ENCODE data around the gene MTHFR.

DNA sequence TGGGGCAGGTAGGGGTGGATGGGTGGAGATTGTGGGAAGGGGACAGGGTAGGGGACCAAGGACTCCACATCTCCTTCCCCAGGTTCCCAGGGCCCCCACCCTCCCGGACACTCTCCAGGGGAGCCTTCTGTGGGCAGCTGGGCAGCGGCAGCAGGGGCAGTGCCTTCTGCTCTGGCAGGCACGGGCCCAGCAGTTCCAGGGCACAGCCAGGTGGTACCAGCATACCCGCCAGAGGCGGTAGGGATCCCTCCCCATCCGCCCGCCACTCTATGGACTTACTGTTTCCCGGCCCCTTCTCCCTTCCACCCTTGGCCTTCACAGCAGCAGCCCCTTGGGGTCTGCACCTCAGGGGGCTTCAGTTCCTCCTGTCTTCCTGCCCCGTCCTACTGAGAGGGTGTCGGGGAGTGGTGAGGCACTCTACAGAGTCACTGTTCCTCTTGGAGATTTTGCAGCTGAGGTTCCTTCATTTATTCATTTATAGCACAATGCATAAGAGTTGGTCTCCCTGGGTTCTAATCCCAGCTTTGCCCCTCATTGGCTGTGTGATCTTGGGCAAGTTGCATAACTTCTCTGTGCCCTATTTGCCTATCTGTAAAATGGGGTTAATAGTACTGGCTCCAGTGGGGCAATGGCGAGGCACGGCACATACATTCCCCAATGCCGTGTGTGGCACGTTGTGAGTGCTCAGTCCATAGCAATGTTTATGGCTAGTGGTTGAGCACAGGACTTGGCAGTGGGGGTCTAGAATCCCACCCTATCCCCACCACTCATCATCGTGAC lies 26.7 kb downstream of the MTHFR start:
- TF ChIP-seq RFX5 (IDR thresholded peaks at IDR 0.05; ENCODE audit: low read depth, low read length) = no peak
- TF ChIP-seq, protein P1, sequence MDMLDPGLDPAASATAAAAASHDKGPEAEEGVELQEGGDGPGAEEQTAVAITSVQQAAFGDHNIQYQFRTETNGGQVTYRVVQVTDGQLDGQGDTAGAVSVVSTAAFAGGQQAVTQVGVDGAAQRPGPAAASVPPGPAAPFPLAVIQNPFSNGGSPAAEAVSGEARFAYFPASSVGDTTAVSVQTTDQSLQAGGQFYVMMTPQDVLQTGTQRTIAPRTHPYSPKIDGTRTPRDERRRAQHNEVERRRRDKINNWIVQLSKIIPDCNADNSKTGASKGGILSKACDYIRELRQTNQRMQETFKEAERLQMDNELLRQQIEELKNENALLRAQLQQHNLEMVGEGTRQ (IDR thresholded peaks at IDR 0.05; ENCODE audit: low read depth, low read length) = no peak
- TF ChIP-seq, protein P2, sequence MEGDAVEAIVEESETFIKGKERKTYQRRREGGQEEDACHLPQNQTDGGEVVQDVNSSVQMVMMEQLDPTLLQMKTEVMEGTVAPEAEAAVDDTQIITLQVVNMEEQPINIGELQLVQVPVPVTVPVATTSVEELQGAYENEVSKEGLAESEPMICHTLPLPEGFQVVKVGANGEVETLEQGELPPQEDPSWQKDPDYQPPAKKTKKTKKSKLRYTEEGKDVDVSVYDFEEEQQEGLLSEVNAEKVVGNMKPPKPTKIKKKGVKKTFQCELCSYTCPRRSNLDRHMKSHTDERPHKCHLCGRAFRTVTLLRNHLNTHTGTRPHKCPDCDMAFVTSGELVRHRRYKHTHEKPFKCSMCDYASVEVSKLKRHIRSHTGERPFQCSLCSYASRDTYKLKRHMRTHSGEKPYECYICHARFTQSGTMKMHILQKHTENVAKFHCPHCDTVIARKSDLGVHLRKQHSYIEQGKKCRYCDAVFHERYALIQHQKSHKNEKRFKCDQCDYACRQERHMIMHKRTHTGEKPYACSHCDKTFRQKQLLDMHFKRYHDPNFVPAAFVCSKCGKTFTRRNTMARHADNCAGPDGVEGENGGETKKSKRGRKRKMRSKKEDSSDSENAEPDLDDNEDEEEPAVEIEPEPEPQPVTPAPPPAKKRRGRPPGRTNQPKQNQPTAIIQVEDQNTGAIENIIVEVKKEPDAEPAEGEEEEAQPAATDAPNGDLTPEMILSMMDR (conservative IDR thresholded peaks at IDR 0.05; ENCODE audit: low read depth, low read length) = no peak
- TF ChIP-seq RCOR1 (IDR thresholded peaks at IDR 0.05; ENCODE audit: insufficient replicate concordance, low read length) = no peak
- no peak for TF ChIP-seq MAZ (IDR thresholded peaks at IDR 0.05; ENCODE audit: borderline replicate concordance, low read depth, low read length)
- TF ChIP-seq MXI1 (IDR thresholded peaks at IDR 0.05; ENCODE audit: borderline replicate concordance, low read depth, low read length) = no peak
- TF ChIP-seq POLR2A (IDR thresholded peaks at IDR 0.05; ENCODE audit: low read depth, low read length) = no peak
- no peak for TF ChIP-seq CEBPB (IDR thresholded peaks at IDR 0.05; ENCODE audit: low read depth, low read length)
- no peak for TF ChIP-seq SMC3 (IDR thresholded peaks at IDR 0.05; ENCODE audit: low read depth, low read length)
- TF ChIP-seq ELK1 (IDR thresholded peaks at IDR 0.05; ENCODE audit: borderline replicate concordance, low read depth, low read length) = no peak
- TF ChIP-seq FOS (IDR thresholded peaks at IDR 0.05; ENCODE audit: low read depth, low read length) = no peak
- TF ChIP-seq BHLHE40 (IDR thresholded peaks at IDR 0.05; ENCODE audit: low read depth, low read length) = no peak
- no peak for TF ChIP-seq MAFK (IDR thresholded peaks at IDR 0.05; ENCODE audit: low read depth, low read length)
- no peak for TF ChIP-seq RAD21 (IDR thresholded peaks at IDR 0.05; ENCODE audit: low read length)
